GM12891 (cell line): Measurements from ENCODE around the gene TRPV6.

Experiments
- DNase-seq: peaks from one replicate; pipeline ENCODE4 v3.0.0; 2011; ENCODE audit warnings: low spot score; ENCODE audit not compliant: insufficient read length
- FAIRE-seq: peaks from 2 replicates; lab custom pipeline; 2011; peaks lifted over from hg19 to GRCh38; lab: Jason Lieb, UNC
- PAX5 ChIP-seq: IDR thresholded peaks from 2 replicates; pipeline ENCODE4 v1.6.1; 2011; ENCODE audit warnings: low read length, moderate library complexity, mild to moderate bottlenecking; ENCODE audit not compliant: insufficient read depth, severe bottlenecking
- POLR2A ChIP-seq: IDR thresholded peaks from 2 replicates; pipeline ENCODE4 v1.6.1; 2011; ENCODE audit warnings: low read depth, low read length, control low read depth
- POLR2AphosphoS5 ChIP-seq: IDR thresholded peaks from 2 replicates; pipeline ENCODE4 v1.6.1; 2011; ENCODE audit warnings: low read depth, low read length, control low read depth
- POU2F2 ChIP-seq: IDR thresholded peaks from 2 replicates; pipeline ENCODE4 v1.6.1; 2011; ENCODE audit warnings: low read depth, mild to moderate bottlenecking, control low read depth, low read length, moderate library complexity
- SPI1 ChIP-seq: IDR thresholded peaks from 2 replicates; pipeline ENCODE4 v1.6.1; 2011; ENCODE audit warnings: low read depth, low read length, control low read depth
- TAF1 ChIP-seq: IDR thresholded peaks from 2 replicates; pipeline ENCODE4 v1.6.1; 2011; ENCODE audit warnings: low read depth, low read length, control low read depth

Gene TRPV6

GRCh38 chr7:142890874-142891485 is 5.4 kb upstream of the TRPV6 start:
- DNase-seq (no peak), FAIRE-seq (no peak)
- no peak for TF ChIP-seq PAX5
- no peak for TF ChIP-seq POLR2AphosphoS5
- no peak for TF ChIP-seq TAF1
- TF ChIP-seq POU2F2, result no peak
- no peak for TF ChIP-seq SPI1
- TF ChIP-seq POLR2A, result no peak

GRCh38 chr7:142889816-142890215 is 4.3 kb upstream of the TRPV6 start:
- TF ChIP-seq TAF1 (no peak), POU2F2 (no peak), POLR2A (no peak), SPI1 (no peak), POLR2AphosphoS5 (no peak), PAX5 (no peak)
- no peak for FAIRE-seq
- DNase-seq, result no peak

GRCh38 chr7:142887282-142888015 is 1.9 kb upstream of the TRPV6 start:
- TF ChIP-seq PAX5 (no peak), POU2F2 (no peak), POLR2A (no peak), TAF1 (no peak), SPI1 (no peak), POLR2AphosphoS5 (no peak)
- FAIRE-seq (no peak), DNase-seq (no peak)

GRCh38 chr7:142886866-142887265 is 1.3 kb upstream of the TRPV6 start:
- FAIRE-seq, result no peak
- no peak for DNase-seq
- TF ChIP-seq PAX5 (no peak), TAF1 (no peak), POU2F2 (no peak), POLR2A (no peak), POLR2AphosphoS5 (no peak)

GRCh38 chr7:142884286-142884640 is 1.3 kb downstream of the TRPV6 start:
- TF ChIP-seq TAF1 (no peak), POLR2A (no peak), POLR2AphosphoS5 (no peak), SPI1 (no peak), POU2F2 (no peak), PAX5 (no peak)
- FAIRE-seq (no peak), DNase-seq (no peak)

- TF ChIP-seq POLR2A (no peak), POLR2AphosphoS5 (no peak), PAX5 (no peak), POU2F2 (no peak), SPI1 (no peak), TAF1 (no peak)
- FAIRE-seq, result no peak
- no peak for DNase-seq
Observed at GRCh38 chr7:142883571-142884285, 1.8 kb downstream of the TRPV6 start.

- TF ChIP-seq PAX5 (no peak), SPI1 (0 out of 2 replicates have a peak, but pooled peaks have one; percentile 16), POLR2AphosphoS5 (no peak)
- DNase-seq, result no peak
Observed at GRCh38 chr7:142883145-142883544, 2.4 kb downstream of the TRPV6 start.

GRCh38 chr7:142882338-142882678 is 3.2 kb downstream of the TRPV6 start:
- FAIRE-seq, result no peak
- TF ChIP-seq PAX5, result no peak
- no peak for TF ChIP-seq SPI1
- no peak for TF ChIP-seq POLR2AphosphoS5
- TF ChIP-seq TAF1, result no peak
- TF ChIP-seq POU2F2, result no peak
- TF ChIP-seq POLR2A, result no peak
- no peak for DNase-seq

More at GRCh38 chr7:142883145-142883544, 2.4 kb downstream of the TRPV6 start:
- FAIRE-seq, result no peak

GRCh38 chr7:142881586-142882337 is 3.8 kb downstream of the TRPV6 start:
- TF ChIP-seq TAF1 (no peak), POLR2AphosphoS5 (no peak), POU2F2 (no peak), SPI1 (no peak), PAX5 (no peak), POLR2A (no peak)
- FAIRE-seq (no peak), DNase-seq (no peak)
